ENCODE measurements around the gene L3MBTL4.
A peak's percentile ranks its signal among the peaks of the same experiment; 100 is the strongest.

Gene L3MBTL4

DNA sequence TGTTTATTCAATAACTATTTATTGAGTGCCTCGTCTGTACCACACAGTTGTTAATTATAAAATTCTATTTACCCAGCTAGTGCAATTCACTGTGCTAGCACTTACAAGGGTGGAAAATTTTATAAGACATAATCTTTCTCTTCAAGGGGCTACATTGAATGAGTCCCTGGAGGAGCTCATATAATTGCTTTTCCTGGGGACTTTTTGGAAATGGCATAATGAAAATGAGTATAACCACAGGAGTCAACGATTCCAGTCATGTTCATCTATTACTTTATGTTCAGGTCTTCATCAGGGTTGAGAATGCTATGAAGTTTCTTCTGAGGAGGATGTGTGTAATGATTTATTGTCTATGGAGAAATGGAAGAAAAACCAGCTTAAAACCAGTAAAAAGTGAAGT lies 466.5 kb downstream of the L3MBTL4 start:
- H4K5ac ChIP-seq (ENCODE audit: low read length) = no peak overlapping the region
- H3K4me2 ChIP-seq (ENCODE audit: low read length) = no peak overlapping the region
- WGBS (ENCODE audit: extremely low coverage, insufficient coverage, low lambda C conversion rate) = no CpG with 5 or more reads among the region's 2 CpGs

GRCh38 chr18:5944448-5944847 lies 470.3 kb downstream of the L3MBTL4 start:
- H3K9ac ChIP-seq (ENCODE audit: low read length) = no peak overlapping the region
- no peak overlapping the region for H3K4me3 ChIP-seq (ENCODE audit: low read length)
- H3K4ac ChIP-seq (ENCODE audit: low read depth, low read length) = no peak overlapping the region
- H3K4me1 ChIP-seq (ENCODE audit: control insufficient read depth, low read depth, low read length) = peaks cover 4% of the 10 kb centered on the region
- H3K27me3 ChIP-seq (ENCODE audit: insufficient read depth, low read length, poor library complexity) = no peaks in the 10 kb centered on the region
- H3K36me3 ChIP-seq (ENCODE audit: control insufficient read depth, insufficient read depth, low read length) = no peaks in the 10 kb centered on the region
- no peaks in the 10 kb centered on the region for H3K79me2 ChIP-seq (ENCODE audit: control insufficient read depth, insufficient read depth, low read length)
- H2BK5ac ChIP-seq (ENCODE audit: low read length) = no peak overlapping the region
- no peak overlapping the region for H4K8ac ChIP-seq (ENCODE audit: low read depth, low read length)
- H2AK5ac ChIP-seq (ENCODE audit: low read length) = no peak overlapping the region
- H3K56ac ChIP-seq (ENCODE audit: low read length) = no peak overlapping the region
- no peak overlapping the region for H2BK15ac ChIP-seq (replicated peaks; ENCODE audit: low read depth)
- 100% methylated on average over 1 of the region's 3 CpGs for WGBS (ENCODE audit: extremely low coverage, insufficient coverage, low lambda C conversion rate)
- no peak overlapping the region for H3K18ac ChIP-seq (ENCODE audit: low read length)
- no peak overlapping the region for H2BK120ac ChIP-seq (ENCODE audit: low read depth, low read length)
- no peak overlapping the region for H3K4me2 ChIP-seq (ENCODE audit: low read length)
- no peak overlapping the region for H4K5ac ChIP-seq (ENCODE audit: low read length)
- DNase-seq = no peak
- H3K79me1 ChIP-seq (ENCODE audit: low read length) = no peaks in the 10 kb centered on the region
- H3K27ac ChIP-seq (ENCODE audit: low read depth, low read length) = no peak overlapping the region
- H3K23ac ChIP-seq (ENCODE audit: low read length) = no peak overlapping the region

More for the DNA sequence above, 466.5 kb downstream of the L3MBTL4 start:
- Histone ChIP-seq H4K8ac (ENCODE audit: low read depth, low read length) (no peak overlapping the region), H3K18ac (ENCODE audit: low read length) (no peak overlapping the region), H2AK5ac (ENCODE audit: low read length) (no peak overlapping the region), H3K4me1 (ENCODE audit: control insufficient read depth, low read depth, low read length) (peaks cover 2% of the 10 kb centered on the region), H2BK15ac (replicated peaks; ENCODE audit: low read depth) (no peak overlapping the region), H3K56ac (ENCODE audit: low read length) (no peak overlapping the region), H3K4ac (ENCODE audit: low read depth, low read length) (no peak overlapping the region), H2BK120ac (ENCODE audit: low read depth, low read length) (no peak overlapping the region), H3K27me3 (ENCODE audit: insufficient read depth, low read length, poor library complexity) (no peaks in the 10 kb centered on the region), H3K79me1 (ENCODE audit: low read length) (no peaks in the 10 kb centered on the region), H3K36me3 (ENCODE audit: control insufficient read depth, insufficient read depth, low read length) (no peaks in the 10 kb centered on the region), H3K79me2 (ENCODE audit: control insufficient read depth, insufficient read depth, low read length) (no peaks in the 10 kb centered on the region), H3K9ac (ENCODE audit: low read length) (no peak overlapping the region), H2BK5ac (ENCODE audit: low read length) (no peak overlapping the region), H3K27ac (ENCODE audit: low read depth, low read length) (no peak overlapping the region), H3K23ac (ENCODE audit: low read length) (no peak overlapping the region), H3K4me3 (ENCODE audit: low read length) (no peak overlapping the region)
- DNase-seq = no peak

DNA sequence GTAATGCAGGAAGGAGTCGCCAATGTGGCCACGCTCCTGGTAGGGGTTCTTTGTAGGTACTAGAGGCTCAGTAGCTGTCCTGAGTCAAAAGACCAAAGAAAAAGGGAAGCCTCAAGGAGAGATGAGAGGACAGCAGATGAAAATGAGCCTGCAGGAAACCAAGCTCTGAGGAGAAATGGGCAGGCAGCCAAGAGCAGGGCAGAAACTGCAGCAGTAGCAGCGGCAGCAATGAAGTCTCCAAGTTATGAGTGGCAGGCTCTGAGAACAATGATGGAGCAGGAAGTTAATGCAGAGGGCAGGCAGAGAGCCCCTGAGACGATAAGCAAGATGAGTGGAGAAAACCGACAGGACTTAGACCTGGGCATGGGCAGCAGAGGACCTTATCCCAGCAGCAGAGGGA lies 471.2 kb downstream of the L3MBTL4 start:
- Histone ChIP-seq H3K4me3 (ENCODE audit: low read length) (no peak overlapping the region), H3K79me2 (ENCODE audit: control insufficient read depth, insufficient read depth, low read length) (no peaks in the 10 kb centered on the region), H3K4me2 (ENCODE audit: low read length) (no peak overlapping the region), H3K27ac (ENCODE audit: low read depth, low read length) (no peak overlapping the region), H3K4me1 (ENCODE audit: control insufficient read depth, low read depth, low read length) (peaks cover 4% of the 10 kb centered on the region), H3K56ac (ENCODE audit: low read length) (no peak overlapping the region), H3K18ac (ENCODE audit: low read length) (no peak overlapping the region), H3K9ac (ENCODE audit: low read length) (no peak overlapping the region), H3K36me3 (ENCODE audit: control insufficient read depth, insufficient read depth, low read length) (no peaks in the 10 kb centered on the region), H2BK15ac (replicated peaks; ENCODE audit: low read depth) (no peak overlapping the region), H2BK120ac (ENCODE audit: low read depth, low read length) (no peak overlapping the region), H4K8ac (ENCODE audit: low read depth, low read length) (no peak overlapping the region), H3K27me3 (ENCODE audit: insufficient read depth, low read length, poor library complexity) (no peaks in the 10 kb centered on the region), H4K5ac (ENCODE audit: low read length) (no peak overlapping the region), H3K4ac (ENCODE audit: low read depth, low read length) (no peak overlapping the region), H2AK5ac (ENCODE audit: low read length) (no peak overlapping the region), H2BK5ac (ENCODE audit: low read length) (no peak overlapping the region), H3K23ac (ENCODE audit: low read length) (no peak overlapping the region), H3K79me1 (ENCODE audit: low read length) (no peaks in the 10 kb centered on the region)
- WGBS (ENCODE audit: extremely low coverage, insufficient coverage, low lambda C conversion rate) = no CpG with 5 or more reads among the region's 5 CpGs
- DNase-seq = no peak

- Histone ChIP-seq H3K27ac (ENCODE audit: low read depth, low read length) (no peak overlapping the region), H2BK15ac (replicated peaks; ENCODE audit: low read depth) (no peak overlapping the region), H2AK5ac (ENCODE audit: low read length) (no peak overlapping the region), H3K4me1 (ENCODE audit: control insufficient read depth, low read depth, low read length) (peaks cover 3% of the 10 kb centered on the region), H3K4me3 (ENCODE audit: low read length) (no peak overlapping the region), H4K5ac (ENCODE audit: low read length) (no peak overlapping the region), H2BK5ac (ENCODE audit: low read length) (no peak overlapping the region), H3K36me3 (ENCODE audit: control insufficient read depth, insufficient read depth, low read length) (no peaks in the 10 kb centered on the region), H3K18ac (ENCODE audit: low read length) (no peak overlapping the region), H3K4me2 (ENCODE audit: low read length) (no peak overlapping the region), H3K79me2 (ENCODE audit: control insufficient read depth, insufficient read depth, low read length) (no peaks in the 10 kb centered on the region), H3K79me1 (ENCODE audit: low read length) (no peaks in the 10 kb centered on the region), H3K9ac (ENCODE audit: low read length) (no peak overlapping the region), H3K23ac (ENCODE audit: low read length) (no peak overlapping the region), H3K56ac (ENCODE audit: low read length) (no peak overlapping the region), H3K4ac (ENCODE audit: low read depth, low read length) (no peak overlapping the region), H3K27me3 (ENCODE audit: insufficient read depth, low read length, poor library complexity) (no peaks in the 10 kb centered on the region), H4K8ac (ENCODE audit: low read depth, low read length) (no peak overlapping the region), H2BK120ac (ENCODE audit: low read depth, low read length) (no peak overlapping the region)
- DNase-seq = no peak
- WGBS (ENCODE audit: extremely low coverage, insufficient coverage, low lambda C conversion rate) = no CpG with 5 or more reads among the region's 6 CpGs
These were observed 472.1 kb downstream of the L3MBTL4 start for GRCh38 chr18:5942591-5942990.

- H2BK5ac ChIP-seq (ENCODE audit: low read length) = no peak overlapping the region
- H3K56ac ChIP-seq (ENCODE audit: low read length) = no peak overlapping the region
- no peak overlapping the region for H3K4me3 ChIP-seq (ENCODE audit: low read length)
- H4K8ac ChIP-seq (ENCODE audit: low read depth, low read length) = no peak overlapping the region
- H2BK15ac ChIP-seq (replicated peaks; ENCODE audit: low read depth) = no peak overlapping the region
- H3K4me1 ChIP-seq (ENCODE audit: control insufficient read depth, low read depth, low read length) = peaks cover 2% of the 10 kb centered on the region
- H2BK120ac ChIP-seq (ENCODE audit: low read depth, low read length) = no peak overlapping the region
- no peak overlapping the region for H3K4ac ChIP-seq (ENCODE audit: low read depth, low read length)
- H3K18ac ChIP-seq (ENCODE audit: low read length) = no peak overlapping the region
- H3K23ac ChIP-seq (ENCODE audit: low read length) = no peak overlapping the region
- peak; percentile 32 for DNase-seq
- no peak overlapping the region for H3K27ac ChIP-seq (ENCODE audit: low read depth, low read length)
- no peak overlapping the region for H4K5ac ChIP-seq (ENCODE audit: low read length)
- H3K9ac ChIP-seq (ENCODE audit: low read length) = no peak overlapping the region
- no peaks in the 10 kb centered on the region for H3K79me1 ChIP-seq (ENCODE audit: low read length)
- no peak overlapping the region for H3K4me2 ChIP-seq (ENCODE audit: low read length)
- H3K27me3 ChIP-seq (ENCODE audit: insufficient read depth, low read length, poor library complexity) = no peaks in the 10 kb centered on the region
- no peak overlapping the region for H2AK5ac ChIP-seq (ENCODE audit: low read length)
- H3K36me3 ChIP-seq (ENCODE audit: control insufficient read depth, insufficient read depth, low read length) = no peaks in the 10 kb centered on the region
- WGBS (ENCODE audit: extremely low coverage, insufficient coverage, low lambda C conversion rate) = no CpG with 5 or more reads among the region's 3 CpGs
- no peaks in the 10 kb centered on the region for H3K79me2 ChIP-seq (ENCODE audit: control insufficient read depth, insufficient read depth, low read length)
These were observed 472.8 kb downstream of the L3MBTL4 start for GRCh38 chr18:5941890-5942289.

GRCh38 chr18:5939801-5940667 lies 474.7 kb downstream of the L3MBTL4 start:
- no peak overlapping the region for H3K4ac ChIP-seq (ENCODE audit: low read depth, low read length)
- no peak overlapping the region for H3K4me2 ChIP-seq (ENCODE audit: low read length)
- no peak overlapping the region for H2BK120ac ChIP-seq (ENCODE audit: low read depth, low read length)
- no peak overlapping the region for H3K4me3 ChIP-seq (ENCODE audit: low read length)
- no peaks in the 10 kb centered on the region for H3K27me3 ChIP-seq (ENCODE audit: insufficient read depth, low read length, poor library complexity)
- peaks cover 2% of the 10 kb centered on the region for H3K4me1 ChIP-seq (ENCODE audit: control insufficient read depth, low read depth, low read length)
- H3K23ac ChIP-seq (ENCODE audit: low read length) = no peak overlapping the region
- H3K27ac ChIP-seq (ENCODE audit: low read depth, low read length) = peak overlapping the region; percentile 11
- no peak overlapping the region for H2BK15ac ChIP-seq (replicated peaks; ENCODE audit: low read depth)
- DNase-seq = no peak
- no peaks in the 10 kb centered on the region for H3K36me3 ChIP-seq (ENCODE audit: control insufficient read depth, insufficient read depth, low read length)
- H3K79me1 ChIP-seq (ENCODE audit: low read length) = no peaks in the 10 kb centered on the region
- no peak overlapping the region for H4K8ac ChIP-seq (ENCODE audit: low read depth, low read length)
- no peak overlapping the region for H3K56ac ChIP-seq (ENCODE audit: low read length)
- no peak overlapping the region for H3K18ac ChIP-seq (ENCODE audit: low read length)
- no peaks in the 10 kb centered on the region for H3K79me2 ChIP-seq (ENCODE audit: control insufficient read depth, insufficient read depth, low read length)
- no peak overlapping the region for H2AK5ac ChIP-seq (ENCODE audit: low read length)
- no CpG with 5 or more reads among the region's 7 CpGs for WGBS (ENCODE audit: extremely low coverage, insufficient coverage, low lambda C conversion rate)
- H2BK5ac ChIP-seq (ENCODE audit: low read length) = no peak overlapping the region
- H3K9ac ChIP-seq (ENCODE audit: low read length) = no peak overlapping the region
- H4K5ac ChIP-seq (ENCODE audit: low read length) = no peak overlapping the region

All from mesendoderm (in vitro differentiated cells).